Lung (tissue), 12 donors: Measurements from ENCODE around the gene TMEM161B. TPM values are rescaled to one million over a fixed set of nuclear protein-coding genes. Genes with fewer than 3 reads are reported as not detected.

Experiments
- ATAC-seq: fragments of 200-7000 bp; cut with Tn5 transposase; one replicate; pipeline ENCODE4 v1.9.1; 2020; ENCODE audit warnings: moderate number of reproducible peaks; ENCODE audit not compliant: insufficient read depth, low FRiP score
- DNase-seq, 3 donors: peaks; one replicate each; pipeline ENCODE4 v3.0.0-alpha.2; 2013 to 2017
- H3K27ac ChIP-seq, 2 donors: one replicate each; pipeline ENCODE4 v1.5.1; 2013; ENCODE audit warnings: mild to moderate bottlenecking in 2 of 2, moderate library complexity in 2 of 2, control low read depth in 1 of 2, inconsistent platforms in 1 of 2, low read depth in 1 of 2, low read length in 1 of 2
- H3K27me3 ChIP-seq, 3 donors: one replicate each; pipeline ENCODE4 v1.5.1; 2013; ENCODE audit warnings: low read length in 2 of 3; ENCODE audit not compliant: control insufficient read depth in 3 of 3, insufficient read depth in 3 of 3
- H3K36me3 ChIP-seq, 4 donors: one replicate each; pipeline ENCODE4 v1.5.1; 2013; ENCODE audit warnings: low read length in 4 of 4, mild to moderate bottlenecking in 1 of 4, moderate library complexity in 1 of 4; ENCODE audit not compliant: control insufficient read depth in 4 of 4, insufficient read depth in 4 of 4
- H3K4me1 ChIP-seq, 5 donors: one replicate each; pipeline ENCODE4 v1.5.1; 2013; ENCODE audit warnings: low read length in 5 of 5, mild to moderate bottlenecking in 2 of 5, moderate library complexity in 1 of 5; ENCODE audit not compliant: control insufficient read depth in 5 of 5, insufficient read depth in 5 of 5
- H3K4me3 ChIP-seq: one replicate; pipeline ENCODE4 v1.5.1; 2013; ENCODE audit warnings: mild to moderate bottlenecking, control low read depth, moderate library complexity
- H3K9ac ChIP-seq, 2 donors: one replicate each; pipeline ENCODE4 v1.5.1; 2013; ENCODE audit warnings: low read length in 2 of 2, control low read depth in 1 of 2; ENCODE audit not compliant: insufficient read depth in 1 of 2
- H3K9me3 ChIP-seq, 4 donors: one replicate each; pipeline ENCODE4 v1.5.1; 2013; ENCODE audit warnings: low read length in 3 of 4, mild to moderate bottlenecking in 1 of 4, moderate library complexity in 1 of 4; ENCODE audit not compliant: control insufficient read depth in 4 of 4, insufficient read depth in 3 of 4
- WGBS, 2 donors: extraction: QIAGEN DNeasy Blood & Tissue Kit; methylation state at CpG; one replicate each; pipeline ENCODE4 v1.1.7; 2013; 5-methylcytosine and 5-hydroxymethylcytosine counted together
- polyA plus RNA-seq, 2 donors: library from polyadenylated mRNA; stranded (reverse); fragments of 200-250 nt; gene quantifications; one replicate each; pipeline ENCODE4 v1.2.1, GENCODE V29; 2013
- total RNA-seq, 2 donors: library from RNA; depleted of rRNA in 1 of 2; stranded (reverse); fragments of >200 nt in 1 of 2; gene quantifications; one replicate each; pipeline ENCODE4 v1.2.1, GENCODE V29; 2014 to 2021
- TF ChIP-seq, protein P1 (sequence below): IDR thresholded peaks from 2 replicates; pipeline ENCODE4 v1.5.1; 2012; ENCODE audit warnings: mild to moderate bottlenecking; ENCODE audit errors: control extremely low read depth, extremely low read depth
- donor health status: control.
- donor health status: control.
- donor health status: Bipolar disorder and iron deficiency.
- donor health status: healthy.
- donor health status: DM: yes; HTN: yes; CAD: no.

Gene TMEM161B
- total and polyA plus RNA-seq, 4 donors, result 5.2 to 48.4 (median 9.6) TPM

DNA sequence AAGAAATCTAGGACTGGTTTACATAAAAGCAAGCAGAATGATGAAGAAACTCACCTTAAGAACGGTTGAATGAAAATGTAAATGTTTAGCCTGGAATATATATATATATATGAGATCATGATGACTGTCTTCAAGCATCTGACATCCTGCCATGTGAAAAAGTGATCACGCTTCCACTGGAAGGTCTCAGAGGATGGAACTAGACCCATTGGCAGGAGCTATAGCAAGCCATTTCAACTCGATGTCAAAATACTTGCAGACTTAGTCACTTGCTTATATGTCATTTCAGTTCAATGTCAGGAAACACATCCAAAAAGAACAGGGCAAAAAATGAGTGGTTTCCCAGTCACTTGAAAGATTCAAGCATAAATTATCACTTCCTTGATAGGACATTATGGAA lies 22.2 kb upstream of the TMEM161B start:
- TF ChIP-seq, protein P1, sequence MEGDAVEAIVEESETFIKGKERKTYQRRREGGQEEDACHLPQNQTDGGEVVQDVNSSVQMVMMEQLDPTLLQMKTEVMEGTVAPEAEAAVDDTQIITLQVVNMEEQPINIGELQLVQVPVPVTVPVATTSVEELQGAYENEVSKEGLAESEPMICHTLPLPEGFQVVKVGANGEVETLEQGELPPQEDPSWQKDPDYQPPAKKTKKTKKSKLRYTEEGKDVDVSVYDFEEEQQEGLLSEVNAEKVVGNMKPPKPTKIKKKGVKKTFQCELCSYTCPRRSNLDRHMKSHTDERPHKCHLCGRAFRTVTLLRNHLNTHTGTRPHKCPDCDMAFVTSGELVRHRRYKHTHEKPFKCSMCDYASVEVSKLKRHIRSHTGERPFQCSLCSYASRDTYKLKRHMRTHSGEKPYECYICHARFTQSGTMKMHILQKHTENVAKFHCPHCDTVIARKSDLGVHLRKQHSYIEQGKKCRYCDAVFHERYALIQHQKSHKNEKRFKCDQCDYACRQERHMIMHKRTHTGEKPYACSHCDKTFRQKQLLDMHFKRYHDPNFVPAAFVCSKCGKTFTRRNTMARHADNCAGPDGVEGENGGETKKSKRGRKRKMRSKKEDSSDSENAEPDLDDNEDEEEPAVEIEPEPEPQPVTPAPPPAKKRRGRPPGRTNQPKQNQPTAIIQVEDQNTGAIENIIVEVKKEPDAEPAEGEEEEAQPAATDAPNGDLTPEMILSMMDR, result no peak
- H3K27ac ChIP-seq, result no peak overlapping the region
- ATAC-seq, result no peak
- peaks cover 0 to 15% (median 0%) of the 10 kb centered on the region in 4 donors for H3K36me3 ChIP-seq
- DNase-seq, result no peak
- 82 to 91% methylated on average over 3 of the region's 3 CpGs for WGBS, 2 donors
- no peak overlapping the region for H3K4me3 ChIP-seq
- peaks cover 0 to 3% (median 1%) of the 10 kb centered on the region in 4 donors for H3K9me3 ChIP-seq
- no peak overlapping the region for H3K9ac ChIP-seq
- H3K4me1 ChIP-seq, result peaks cover 0 to 6% (median 0%) of the 10 kb centered on the region in 5 donors
- H3K27me3 ChIP-seq, result no peaks in the 10 kb centered on the region

DNA sequence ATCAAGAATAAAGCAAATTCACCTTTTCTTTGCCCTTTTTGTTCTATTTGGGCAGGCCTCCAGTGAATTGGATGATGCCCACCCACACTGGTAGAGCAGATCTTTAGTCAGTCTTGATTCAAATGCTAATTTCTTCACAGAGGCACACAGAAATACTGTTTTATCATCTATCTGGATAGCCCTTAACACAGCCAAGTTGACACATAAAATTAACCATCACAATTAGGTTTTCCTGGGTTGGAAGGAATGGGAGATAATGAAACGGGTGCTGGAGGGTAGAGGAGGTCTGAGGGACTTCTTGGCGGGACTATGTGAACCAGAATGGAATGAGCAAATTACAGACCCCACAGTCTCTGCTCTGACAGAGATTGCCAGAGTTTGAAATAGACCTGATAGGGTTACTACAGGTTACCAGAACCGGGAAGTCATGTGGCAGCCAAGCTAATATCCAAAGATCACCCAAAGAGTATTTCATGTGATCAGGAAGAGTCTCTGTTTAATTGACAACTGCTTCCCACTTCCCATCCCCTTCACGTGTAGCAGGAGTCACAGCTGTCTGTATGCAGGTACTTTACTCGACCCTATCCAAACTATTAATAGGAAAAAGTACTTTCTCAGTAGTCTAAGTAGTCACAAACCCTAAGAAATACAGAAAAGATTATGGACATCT lies 20.0 kb upstream of the TMEM161B start:
- DNase-seq (no peak), ATAC-seq (no peak)
- TF ChIP-seq, protein P1, result no peak
- Histone ChIP-seq H3K9ac (no peak overlapping the region), H3K36me3 (peaks cover 0 to 15% (median 0%) of the 10 kb centered on the region in 4 donors), H3K27ac (no peak overlapping the region), H3K27me3 (no peaks in the 10 kb centered on the region), H3K4me3 (no peak overlapping the region), H3K4me1 (peaks cover 0 to 6% (median 0%) of the 10 kb centered on the region in 5 donors), H3K9me3 (no peaks in the 10 kb centered on the region)
- 88 to 91% methylated on average over 5 of the region's 5 CpGs for WGBS, 2 donors

GRCh38 chr5:88287846-88288527 lies 19.3 kb upstream of the TMEM161B start:
- Histone ChIP-seq H3K36me3 (peaks cover 0 to 15% (median 0%) of the 10 kb centered on the region in 4 donors), H3K9ac (no peak overlapping the region), H3K27me3 (no peaks in the 10 kb centered on the region), H3K9me3 (no peaks in the 10 kb centered on the region), H3K4me3 (no peak overlapping the region), H3K4me1 (peaks cover 0 to 6% (median 0%) of the 10 kb centered on the region in 5 donors), H3K27ac (no peak overlapping the region)
- 87 to 98% methylated on average over 4 of the region's 4 CpGs for WGBS, 2 donors
- ATAC-seq (no peak), DNase-seq (no peak)
- TF ChIP-seq, protein P1, result no peak
